Astrocyte (in vitro differentiated cells and primary cell): ENCODE data around the gene PHF10.

Experiments used
- CTCF ChIP-seq: IDR thresholded peaks from 2 replicates; pipeline ENCODE4 v1.5.1; 2011; ENCODE audit warnings: low read depth, mild to moderate bottlenecking, inconsistent platforms, low read length, moderate library complexity; ENCODE audit not compliant: insufficient read depth
- EZH2 ChIP-seq: IDR thresholded peaks from 2 replicates; pipeline ENCODE4 v1.6.1; 2012; ENCODE audit warnings: mild to moderate bottlenecking, low read length, inconsistent platforms; ENCODE audit not compliant: insufficient read depth

GRCh38 chr6:169752074-169752623 is 27.8 kb upstream of the PHF10 start:
- no peak for TF ChIP-seq CTCF
- TF ChIP-seq EZH2: no peak
